Uterus (tissue), 4 donors: Measurements from ENCODE around the gene REN. TPM values are rescaled to one million over a fixed set of nuclear protein-coding genes. Genes with fewer than 3 reads are reported as not detected.

Experiments
- DNase-seq, 2 donors: peaks; one replicate each; pipeline ENCODE4 v3.0.0-alpha.2; 2019 to 2020
- H3K27ac ChIP-seq, 2 donors: fragments of 200-600 bp; sonication (generic); 1 replicate in 1 of 2; 2 replicates in 1 of 2; pipeline ENCODE4 v1.5.1; 2016 to 2018
- H3K27me3 ChIP-seq, 2 donors: fragments of 200-600 bp; sonication (generic); one replicate each; pipeline ENCODE4 v1.5.1; 2018 to 2019; ENCODE audit warnings: control low read depth in 1 of 2
- H3K36me3 ChIP-seq, 2 donors: fragments of 200-600 bp; sonication (generic); one replicate each; pipeline ENCODE4 v1.5.1; 2019; ENCODE audit warnings: control low read depth in 1 of 2
- H3K4me1 ChIP-seq, 2 donors: fragments of 200-600 bp; sonication (generic); one replicate each; pipeline ENCODE4 v1.5.1; 2018 to 2019; ENCODE audit warnings: control low read depth in 1 of 2
- H3K4me3 ChIP-seq, 2 donors: fragments of 200-600 bp; sonication (generic); 1 replicate in 1 of 2; 2 replicates in 1 of 2; pipeline ENCODE4 v1.5.1; 2018 to 2019; ENCODE audit warnings: mild to moderate bottlenecking in 1 of 2
- H3K9me3 ChIP-seq, 2 donors: fragments of 200-600 bp; sonication (generic); one replicate each; pipeline ENCODE4 v1.5.1; 2019; ENCODE audit warnings: control low read depth in 1 of 2
- CTCF ChIP-seq, 4 experiments: fragments of 200-600 bp in 2 of 4; fragments of 450-650 bp in 2 of 4; sonication (generic) in 2 of 4; IDR thresholded peaks; one replicate each; pipeline ENCODE4 v1.5.1; 2016 to 2019; ENCODE audit warnings: antibody characterized with exemption in 4 of 4, mild to moderate bottlenecking in 2 of 4, moderate library complexity in 1 of 4
- POLR2A ChIP-seq, 2 donors: fragments of 450-650 bp; IDR thresholded peaks; one replicate each; pipeline ENCODE4 v1.6.1; 2016; ENCODE audit warnings: antibody characterized with exemption in 2 of 2, mild to moderate bottlenecking in 1 of 2, moderate library complexity in 1 of 2
- intact Hi-C: fragments of 100-400 bp; cut with DNase I; formaldehyde crosslinking; loops from one replicate; pipeline ENCODE4 v1.15.1; 2023; ENCODE audit warnings: low total_unique reads
- total RNA-seq, 4 donors: library from RNA; depleted of rRNA in 3 of 4; stranded (reverse); fragments of >200 nt in 3 of 4; gene quantifications; one replicate each; pipeline versions ENCODE4 v1.1.0 to v1.2.4, GENCODE V29; 2014 to 2023
- donor health status: DM: yes; HTN: yes; CAD: no.

The REN gene
- total RNA-seq, 4 donors from 2014 or later, result 6.8 to 9.4 TPM; not detected in 2

- Histone ChIP-seq H3K4me1 (peaks cover 3% of the 10 kb centered on the region in 2 donors), H3K27ac (peak overlapping the region in 1 of 2 donors; percentile 41), H3K36me3 (no peaks in the 10 kb centered on the region), H3K4me3 (no peak overlapping the region), H3K9me3 (no peaks in the 10 kb centered on the region), H3K27me3 (no peaks in the 10 kb centered on the region)
- intact Hi-C loops, result no loop called here
- TF ChIP-seq CTCF (IDR thresholded peaks at IDR 0.05) (peak in 1 of 4 experiments; percentile 13), POLR2A (IDR thresholded peaks at IDR 0.05) (no peak)
- no peak for DNase-seq
Measured at GRCh38 chr1:204206121-204206520, 40.0 kb upstream of the REN start.

GRCh38 chr1:204205486-204205885 lies 39.3 kb upstream of the REN start:
- intact Hi-C loops, result no loop called here
- H3K36me3 ChIP-seq, result no peaks in the 10 kb centered on the region
- no peaks in the 10 kb centered on the region for H3K27me3 ChIP-seq

GRCh38 chr1:204204944-204205343 lies 38.8 kb upstream of the REN start:
- Histone ChIP-seq H3K27me3 (no peaks in the 10 kb centered on the region), H3K27ac (no peak overlapping the region), H3K4me1 (peaks cover 3% of the 10 kb centered on the region in 2 donors), H3K36me3 (no peaks in the 10 kb centered on the region), H3K9me3 (no peaks in the 10 kb centered on the region), H3K4me3 (no peak overlapping the region)
- intact Hi-C loops, result no loop called here
- no peak for TF ChIP-seq CTCF (IDR thresholded peaks at IDR 0.05)
- TF ChIP-seq POLR2A (IDR thresholded peaks at IDR 0.05), result no peak
- no peak for DNase-seq

More at GRCh38 chr1:204205486-204205885, 39.3 kb upstream of the REN start:
- TF ChIP-seq CTCF (IDR thresholded peaks at IDR 0.05) (no peak), POLR2A (IDR thresholded peaks at IDR 0.05) (no peak)
- no peak overlapping the region for H3K4me3 ChIP-seq
- no peaks in the 10 kb centered on the region for H3K9me3 ChIP-seq
- no peak for DNase-seq
- peak overlapping the region in 1 of 2 donors; percentile 41 for H3K27ac ChIP-seq
- peaks cover 3% of the 10 kb centered on the region in 2 donors for H3K4me1 ChIP-seq

DNA sequence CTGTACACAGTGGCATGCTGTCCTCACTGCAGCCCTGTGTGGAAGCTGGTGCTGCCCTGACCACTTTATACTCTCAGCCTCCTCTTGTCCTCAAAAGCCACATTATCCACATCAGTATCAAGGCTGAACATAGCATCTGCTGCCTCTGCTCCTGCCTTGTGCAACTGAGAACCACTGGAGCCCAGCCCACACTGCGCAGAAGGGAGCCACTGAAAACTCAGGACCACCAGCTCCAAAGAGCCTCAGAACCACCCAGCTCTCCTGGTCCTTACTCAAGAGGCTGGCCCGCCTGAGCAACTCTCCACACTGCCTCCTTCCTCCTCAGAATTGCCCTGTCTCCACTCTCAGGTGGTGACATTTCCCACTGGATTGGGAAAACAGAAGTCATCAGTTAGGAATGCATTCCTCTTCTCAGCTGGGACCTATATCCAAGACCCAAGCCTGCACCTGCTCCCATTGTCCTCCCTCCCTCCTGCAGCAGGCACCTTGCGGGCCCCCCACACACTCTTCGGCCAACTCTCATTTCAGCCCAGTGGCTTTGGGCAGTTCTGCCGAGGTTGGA lies 37.1 kb upstream of the REN start:
- Histone ChIP-seq H3K4me1 (peaks cover 3% of the 10 kb centered on the region in 2 donors), H3K27ac (no peak overlapping the region), H3K36me3 (no peaks in the 10 kb centered on the region), H3K9me3 (no peaks in the 10 kb centered on the region), H3K27me3 (no peaks in the 10 kb centered on the region), H3K4me3 (no peak overlapping the region)
- intact Hi-C loops, result no loop called here
- no peak for DNase-seq
- no peak for TF ChIP-seq POLR2A (IDR thresholded peaks at IDR 0.05)
- TF ChIP-seq CTCF (IDR thresholded peaks at IDR 0.05), result no peak

DNA sequence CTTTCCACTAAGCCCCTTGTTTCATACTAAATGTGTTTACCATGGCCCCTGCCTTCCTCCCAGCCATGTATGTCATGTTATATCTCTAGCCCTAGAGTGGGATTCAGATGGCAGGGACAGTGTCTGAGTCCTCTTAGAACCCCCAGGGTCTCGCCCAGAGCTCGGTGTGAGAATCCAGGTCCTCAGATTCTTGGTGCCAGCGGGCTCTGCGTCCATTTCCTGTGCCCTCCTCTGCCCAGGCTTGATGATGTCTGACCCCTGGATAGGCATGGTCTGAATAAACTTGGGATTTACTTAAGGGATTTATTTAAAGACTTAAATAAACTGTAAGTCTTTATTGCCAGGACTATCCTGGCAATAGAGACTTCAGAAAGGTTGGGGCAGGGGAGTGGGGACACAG lies 36.3 kb upstream of the REN start:
- Histone ChIP-seq H3K4me3 (no peak overlapping the region), H3K27ac (no peak overlapping the region), H3K4me1 (peaks cover 3% of the 10 kb centered on the region in 2 donors), H3K36me3 (no peaks in the 10 kb centered on the region), H3K27me3 (no peaks in the 10 kb centered on the region), H3K9me3 (no peaks in the 10 kb centered on the region)
- no peak for DNase-seq
- TF ChIP-seq CTCF (IDR thresholded peaks at IDR 0.05) (no peak), POLR2A (IDR thresholded peaks at IDR 0.05) (no peak)
- intact Hi-C loops, result no loop called here
